NAMALWA (cell line): ENCODE data around the gene GAL3ST1.
"Not testable (repeated sequence)": the region's sequence is repeated elsewhere in the genome, so short reads cannot be mapped to it uniquely, and the experiment has no call there.

Experiments
- DNase-seq: peaks from one replicate; pipeline ENCODE4 v3.0.0-alpha.2; 2015; ENCODE audit warnings: low spot score

The GAL3ST1 gene

GRCh38 chr22:30574095-30574981 is at the start of gene GAL3ST1:
TSS of gene GAL3ST1 (minus strand) at chr22:30574665. CDS start at chr22:30557392, 17,273 bp downstream.
- no peak for DNase-seq

- DNase-seq = not testable (repeated sequence)
Observed at GRCh38 chr22:30619909-30620308, 45.4 kb upstream of the GAL3ST1 start.

- no peak for DNase-seq
Observed at GRCh38 chr22:30617819-30618218, 43.4 kb upstream of the GAL3ST1 start.

GRCh38 chr22:30615543-30615954 is 41.1 kb upstream of the GAL3ST1 start:
- no peak for DNase-seq

- no peak for DNase-seq
Observed at GRCh38 chr22:30614879-30615278, 40.4 kb upstream of the GAL3ST1 start.

- no peak for DNase-seq
Observed at GRCh38 chr22:30614268-30614667, 39.8 kb upstream of the GAL3ST1 start.

GRCh38 chr22:30612789-30613188 is 38.3 kb upstream of the GAL3ST1 start:
- no peak for DNase-seq

- no peak for DNase-seq
Observed at GRCh38 chr22:30611197-30611596, 36.7 kb upstream of the GAL3ST1 start.

- DNase-seq = no peak
Observed at GRCh38 chr22:30610299-30610698, 35.8 kb upstream of the GAL3ST1 start.

- peak; percentile 25 for DNase-seq
Observed at GRCh38 chr22:30609260-30610185, 35.1 kb upstream of the GAL3ST1 start.

- no peak for DNase-seq
Observed at GRCh38 chr22:30607939-30608338, 33.5 kb upstream of the GAL3ST1 start.

- DNase-seq = no peak
Observed at GRCh38 chr22:30607300-30607930, 33.0 kb upstream of the GAL3ST1 start.

GRCh38 chr22:30606455-30607299 is 32.2 kb upstream of the GAL3ST1 start, which contains the start of gene TCN2:
TSS of gene TCN2 (plus strand) at chr22:30607174. CDS start at chr22:30607332, 158 bp downstream.
- DNase-seq = peak; percentile 51

- peak; percentile 74 for DNase-seq
Observed at GRCh38 chr22:30605449-30606110, 31.1 kb upstream of the GAL3ST1 start.

- no peak for DNase-seq
Observed at GRCh38 chr22:30604723-30605122, 30.3 kb upstream of the GAL3ST1 start.

- DNase-seq = no peak
Observed at GRCh38 chr22:30603801-30604200, 29.3 kb upstream of the GAL3ST1 start.

GRCh38 chr22:30602049-30602448 is 27.6 kb upstream of the GAL3ST1 start:
- DNase-seq = peak; percentile 76

GRCh38 chr22:30601464-30601863 is 27.0 kb upstream of the GAL3ST1 start:
- DNase-seq = no peak

- DNase-seq = no peak
Observed at GRCh38 chr22:30600921-30601320, 26.5 kb upstream of the GAL3ST1 start.

GRCh38 chr22:30598986-30599385 is 24.5 kb upstream of the GAL3ST1 start:
- DNase-seq = no peak

- no peak for DNase-seq
Observed at GRCh38 chr22:30596886-30597285, 22.4 kb upstream of the GAL3ST1 start.
